HepG2 (cell line): ENCODE data around the gene CFAP54. TPM values are rescaled to one million over a fixed set of nuclear protein-coding genes. Genes with fewer than 3 reads are reported as not detected.

Experiments used
- ATAC-seq: fragments of 200-7000 bp; cut with Tn5 transposase; 3 replicates; pipeline ENCODE4 v1.9.1; 2020; ENCODE audit warnings: mild to moderate bottlenecking, moderate library complexity
- BruUV-seq: library from RNA; stranded (reverse); fragments of 400-500 nt; replicated peaks from 2 replicates; lab custom pipeline; 2021; lab: Mats Ljungman, UMichigan
- CTCF ChIA-PET: fragments of 300-600 bp; formaldehyde crosslinking; extraction: SDS; loops from one replicate; lab custom pipeline; 2021; ENCODE audit warnings: low total read pairs, inconsistent platforms, low intra/inter-chr PET ratio; lab: Yijun Ruan, JAX
- POLR2A ChIA-PET: fragments of 350-600 bp; sonication (Branson Sonifier 250); formaldehyde crosslinking; loops from one replicate; lab custom pipeline; 2020; ENCODE audit warnings: antibody characterized with exemption, inconsistent platforms; lab: Yijun Ruan, JAX
- DNase-seq: peaks from one replicate; pipeline ENCODE4 v3.0.0-alpha.2; 2015; ENCODE audit warnings: low spot score
- FAIRE-seq: peaks from 3 replicates; lab custom pipeline; 2011; peaks lifted over from hg19 to GRCh38; lab: Jason Lieb, UNC
- H2AFZ ChIP-seq: one replicate; pipeline ENCODE4 v1.6.1; 2011; ENCODE audit warnings: low read length, inconsistent platforms
- H3K27ac ChIP-seq: fragments of 300-600 bp; 3 replicates; pipeline ENCODE4 v1.8.0; 2011; ENCODE audit warnings: mixed run types, mild to moderate bottlenecking, mixed read lengths, low read length, inconsistent platforms; ENCODE audit not compliant: insufficient read depth; ENCODE audit errors: extremely low read length
- H3K27me3 ChIP-seq, 2 experiments: fragments of 200-600 bp in 1 of 2; 2 replicates in 1 of 2; 3 replicates in 1 of 2; pipeline versions ENCODE4 v1.6.0 to v1.8.0; 2011; ENCODE audit warnings: low read length in 2 of 2, mild to moderate bottlenecking in 2 of 2, moderate library complexity in 2 of 2, inconsistent platforms in 1 of 2; ENCODE audit not compliant: insufficient read depth in 2 of 2, control insufficient read depth in 1 of 2
- H3K36me3 ChIP-seq, 2 experiments: fragments of 200-600 bp in 1 of 2; replicated peaks in 1 of 2; 2 replicates in 1 of 2; 3 replicates in 1 of 2; pipeline versions ENCODE4 v1.5.1 to v1.8.0; 2011; ENCODE audit warnings: low read length in 2 of 2, inconsistent platforms in 1 of 2; ENCODE audit not compliant: insufficient read depth in 2 of 2, control insufficient read depth in 1 of 2
- H3K4me1 ChIP-seq: 2 replicates; pipeline ENCODE4 v1.5.1; 2012; ENCODE audit warnings: low read length, inconsistent platforms; ENCODE audit not compliant: insufficient read depth
- H3K4me2 ChIP-seq: 2 replicates; pipeline ENCODE4 v1.6.0; 2011; ENCODE audit warnings: low read depth, low read length, inconsistent platforms
- H3K4me3 ChIP-seq, 3 experiments: fragments of 200-600 bp in 1 of 3; sonication (generic), shearing (Covaris generic) in 1 of 3; replicated peaks in 1 of 3; 2 replicates each; pipeline ENCODE4 v1.5.1; 2011 to 2016; ENCODE audit warnings: low read length in 3 of 3, inconsistent platforms in 2 of 3, low read depth in 2 of 3, mild to moderate bottlenecking in 2 of 3, control low read depth in 1 of 3, mixed read lengths in 1 of 3; ENCODE audit not compliant: insufficient read depth in 1 of 3
- H3K79me2 ChIP-seq: one replicate; pipeline ENCODE4 v1.6.1; 2011; ENCODE audit warnings: low read length, inconsistent platforms; ENCODE audit not compliant: insufficient read depth
- H3K9ac ChIP-seq: 2 replicates; pipeline ENCODE4 v1.6.0; 2011; ENCODE audit warnings: mild to moderate bottlenecking, low read depth, low read length, inconsistent platforms; ENCODE audit not compliant: insufficient read depth
- H3K9me3 ChIP-seq: 2 replicates; pipeline ENCODE4 v1.5.1; 2012; ENCODE audit warnings: mild to moderate bottlenecking, low read length
- H4K20me1 ChIP-seq: 2 replicates; pipeline ENCODE4 v1.6.0; 2011; ENCODE audit warnings: inconsistent platforms, mild to moderate bottlenecking, low read length, moderate library complexity; ENCODE audit not compliant: insufficient read depth
- ERF ChIP-seq: IDR thresholded peaks from 2 replicates; pipeline ENCODE4 v1.6.1; 2018; ENCODE audit warnings: missing biosample characterization, missing genetic modification reagents
- MTA3 ChIP-seq: sonication (generic); formaldehyde crosslinking; IDR thresholded peaks from 2 replicates; pipeline ENCODE4 v1.4.0; 2020; ENCODE audit warnings: missing genetic modification reagents
- SRSF1 ChIP-seq: fragments of 200-400 bp; formaldehyde crosslinking; optimal IDR thresholded peaks from 2 replicates; pipeline ENCODE3; 2017; ENCODE audit warnings: mild to moderate bottlenecking, low read depth, low read length, moderate library complexity
- ZKSCAN8 ChIP-seq: IDR thresholded peaks from 2 replicates; pipeline ENCODE4 v1.6.1; 2016; ENCODE audit warnings: borderline replicate concordance, missing genetic modification reagents, missing compliant biosample characterization
- ZNF224 ChIP-seq: sonication (generic); formaldehyde crosslinking; IDR thresholded peaks from 2 replicates; pipeline ENCODE4 v1.5.0; 2020; ENCODE audit warnings: mild to moderate bottlenecking, missing genetic modification reagents
- ZNF354B ChIP-seq: sonication (generic); formaldehyde crosslinking; IDR thresholded peaks from 2 replicates; pipeline ENCODE4 v1.8.0; 2022; ENCODE audit warnings: mild to moderate bottlenecking, missing genetic modification reagents
- ZNF432 ChIP-seq: sonication (generic); formaldehyde crosslinking; IDR thresholded peaks from 2 replicates; pipeline ENCODE4 v1.5.0; 2020; ENCODE audit warnings: missing genetic modification reagents, mild to moderate bottlenecking, borderline replicate concordance
- ZNF557 ChIP-seq: sonication (generic); formaldehyde crosslinking; IDR thresholded peaks from 2 replicates; pipeline ENCODE4 v1.4.0; 2020; ENCODE audit warnings: missing genetic modification reagents
- ZNF775 ChIP-seq: sonication (generic); formaldehyde crosslinking; IDR thresholded peaks from 2 replicates; pipeline ENCODE4 v1.4.0; 2020; ENCODE audit warnings: missing genetic modification reagents, mild to moderate bottlenecking, moderate library complexity, borderline replicate concordance
- WGBS: methylation state at CpG from one replicate; pipeline ENCODE4 v1.1.6; 2017; ENCODE audit warnings: low lambda C conversion rate; 5-methylcytosine and 5-hydroxymethylcytosine counted together
- in situ Hi-C: cut with HindIII; loops from 2 replicates; pipeline ENCODE4 v1.10.0; 2017; ENCODE audit warnings: low pct_unique_long_range_greater_than_20kb; ENCODE audit not compliant: extremely low pct_ligation_motif_present
- intact Hi-C: fragments of 100-400 bp; cut with micrococcal nuclease; formaldehyde crosslinking; loops from one replicate; pipeline ENCODE4 v1.10.0; 2022; ENCODE audit not compliant: unreplicated experiment
- polyA plus RNA-seq, 8 experiments: library from polyadenylated mRNA; depleted of rRNA in 3 of 8; stranded (reverse) in 7 of 8; unstranded in 1 of 8; fragments of >200 nt; fragmentation: Illumina TruSeq in 4 of 8; extraction: Trizol in 4 of 8; gene quantifications; 2 replicates each; pipeline versions ENCODE4 v1.2.1 to v1.2.3, GENCODE V29; 2011 to 2016; ENCODE audit warnings: low read depth in 4 of 8, missing spikeins in 1 of 8, mixed read lengths in 1 of 8; ENCODE audit not compliant: insufficient read depth in 1 of 8
- total RNA-seq, 5 experiments: library from RNA; depleted of rRNA; stranded (reverse); fragments of >200 nt; fragmentation: Illumina TruSeq; extraction: Trizol; gene quantifications; 2 replicates each; pipeline ENCODE4 v1.2.3, GENCODE V29; 2016; ENCODE audit warnings: low read depth in 1 of 5
- TF ChIP-seq, protein P1 (sequence below): sonication (generic); formaldehyde crosslinking; IDR thresholded peaks from 2 replicates; pipeline ENCODE4 v1.4.0; 2020; ENCODE audit warnings: missing genetic modification reagents

Gene CFAP54
- total and polyA plus RNA-seq, 2 of the 13 experiments (the other 11 are each of a cell fraction or from before 2014, with no cell fraction given) = not detected

DNA sequence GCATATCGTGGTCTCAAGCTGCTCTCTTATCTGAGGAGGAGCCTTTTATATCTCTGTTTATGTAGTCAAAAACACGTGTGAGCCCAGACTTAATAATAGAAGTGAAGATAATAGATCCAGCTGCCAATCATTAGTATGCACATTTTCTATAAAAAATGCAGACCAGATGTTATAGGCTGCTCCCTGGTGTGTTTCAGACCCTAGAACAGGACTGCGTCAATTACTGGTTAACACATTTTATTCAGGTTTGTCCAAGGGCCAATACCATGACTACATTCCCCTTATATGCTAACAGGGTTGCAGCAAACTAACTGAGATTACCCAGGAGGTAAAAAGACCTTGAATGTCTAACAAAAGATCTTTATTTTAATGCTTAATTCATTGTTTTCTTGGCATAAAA, 319.2 kb downstream of the CFAP54 start:
- BruUV-seq = no TSS peak
- Histone ChIP-seq H4K20me1 (no peaks in the 10 kb centered on the region), H3K36me3 (no peaks in the 10 kb centered on the region), H3K27ac (no peak overlapping the region), H3K9me3 (0 out of 2 replicates have a peak, but pooled peaks cover 9% of the 10 kb centered on the region), H2AFZ (no peak overlapping the region), H3K27me3 (no peaks in the 10 kb centered on the region), H3K79me2 (no peaks in the 10 kb centered on the region), H3K4me3 (no peak overlapping the region), H3K4me2 (no peak overlapping the region), H3K4me1 (no peaks in the 10 kb centered on the region), H3K9ac (no peak overlapping the region)
- TF ChIP-seq, protein P1, sequence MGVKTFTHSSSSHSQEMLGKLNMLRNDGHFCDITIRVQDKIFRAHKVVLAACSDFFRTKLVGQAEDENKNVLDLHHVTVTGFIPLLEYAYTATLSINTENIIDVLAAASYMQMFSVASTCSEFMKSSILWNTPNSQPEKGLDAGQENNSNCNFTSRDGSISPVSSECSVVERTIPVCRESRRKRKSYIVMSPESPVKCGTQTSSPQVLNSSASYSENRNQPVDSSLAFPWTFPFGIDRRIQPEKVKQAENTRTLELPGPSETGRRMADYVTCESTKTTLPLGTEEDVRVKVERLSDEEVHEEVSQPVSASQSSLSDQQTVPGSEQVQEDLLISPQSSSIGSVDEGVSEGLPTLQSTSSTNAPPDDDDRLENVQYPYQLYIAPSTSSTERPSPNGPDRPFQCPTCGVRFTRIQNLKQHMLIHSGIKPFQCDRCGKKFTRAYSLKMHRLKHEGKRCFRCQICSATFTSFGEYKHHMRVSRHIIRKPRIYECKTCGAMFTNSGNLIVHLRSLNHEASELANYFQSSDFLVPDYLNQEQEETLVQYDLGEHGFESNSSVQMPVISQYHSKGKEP (CRISPR knock-in tag) = no peak
- no peak for TF ChIP-seq ZNF224 (CRISPR knock-in tag)
- TF ChIP-seq ERF (CRISPR knock-in tag) = no peak
- no peak for TF ChIP-seq ZNF354B (CRISPR knock-in tag)
- TF ChIP-seq ZNF557 = no peak
- no peak for TF ChIP-seq ZKSCAN8 (CRISPR knock-in tag)
- WGBS = 25% methylated on average over 3 of the region's 3 CpGs
- in situ Hi-C loops = no loop called here
- CTCF ChIA-PET = no interaction called here
- intact Hi-C loops = no loop called here
- no peak for ATAC-seq
- DNase-seq = no peak
- FAIRE-seq = no peak
- POLR2A ChIA-PET = no interaction called here

DNA sequence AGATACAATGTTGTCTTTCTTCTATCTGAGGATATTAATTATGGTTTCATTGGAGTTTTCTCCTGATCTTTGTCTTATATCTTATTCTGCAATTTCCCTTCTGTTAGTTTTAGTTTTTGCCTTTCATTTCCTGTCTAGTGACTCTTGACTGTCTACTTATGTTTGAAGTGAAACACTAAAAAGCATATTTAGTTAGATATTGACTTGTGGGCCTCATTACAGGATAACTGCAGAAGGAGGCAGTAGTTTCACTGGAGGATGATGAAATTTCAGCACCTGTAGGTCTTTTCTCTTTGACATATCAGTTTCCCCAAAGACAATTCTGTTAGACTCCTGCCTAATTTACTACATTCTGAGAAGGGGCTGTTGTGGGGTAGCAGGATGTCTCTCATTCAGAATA, 320.1 kb downstream of the CFAP54 start:
- BruUV-seq = no TSS peak
- in situ Hi-C loops = no loop called here
- POLR2A ChIA-PET = no interaction called here
- Histone ChIP-seq H3K9me3 (0 out of 2 replicates have a peak, but pooled peaks cover 3% of the 10 kb centered on the region), H3K36me3 (no peaks in the 10 kb centered on the region), H3K9ac (no peak overlapping the region), H3K4me3 (no peak overlapping the region), H3K27ac (no peak overlapping the region), H3K79me2 (no peaks in the 10 kb centered on the region), H3K4me2 (no peak overlapping the region), H3K27me3 (no peaks in the 10 kb centered on the region), H2AFZ (no peak overlapping the region), H4K20me1 (no peaks in the 10 kb centered on the region), H3K4me1 (no peaks in the 10 kb centered on the region)
- TF ChIP-seq ZNF775 (CRISPR knock-in tag) = no peak
- TF ChIP-seq SRSF1 = no peak
- no peak for TF ChIP-seq MTA3 (CRISPR knock-in tag)
- TF ChIP-seq ZNF432 (CRISPR knock-in tag) = no peak
- no peak for FAIRE-seq
- intact Hi-C loops = no loop called here
- CTCF ChIA-PET = no interaction called here
- no peak for DNase-seq
- no peak for ATAC-seq
